ENCODE measurements around the gene RHCE. TPM values are rescaled to one million over a fixed set of nuclear protein-coding genes. Genes with fewer than 3 reads are reported as not detected.
"Not testable (repeated sequence)": the region's sequence is repeated elsewhere in the genome, so short reads cannot be mapped to it uniquely, and the experiment has no call there.

Gene RHCE
- total and polyA plus RNA-seq, 7 donors: 0.22 to 2.0 (median 0.88) TPM; not detected in 1

GRCh38 chr1:25462732-25463131 is 42.1 kb upstream of the RHCE start:
- TF ChIP-seq, protein P1, sequence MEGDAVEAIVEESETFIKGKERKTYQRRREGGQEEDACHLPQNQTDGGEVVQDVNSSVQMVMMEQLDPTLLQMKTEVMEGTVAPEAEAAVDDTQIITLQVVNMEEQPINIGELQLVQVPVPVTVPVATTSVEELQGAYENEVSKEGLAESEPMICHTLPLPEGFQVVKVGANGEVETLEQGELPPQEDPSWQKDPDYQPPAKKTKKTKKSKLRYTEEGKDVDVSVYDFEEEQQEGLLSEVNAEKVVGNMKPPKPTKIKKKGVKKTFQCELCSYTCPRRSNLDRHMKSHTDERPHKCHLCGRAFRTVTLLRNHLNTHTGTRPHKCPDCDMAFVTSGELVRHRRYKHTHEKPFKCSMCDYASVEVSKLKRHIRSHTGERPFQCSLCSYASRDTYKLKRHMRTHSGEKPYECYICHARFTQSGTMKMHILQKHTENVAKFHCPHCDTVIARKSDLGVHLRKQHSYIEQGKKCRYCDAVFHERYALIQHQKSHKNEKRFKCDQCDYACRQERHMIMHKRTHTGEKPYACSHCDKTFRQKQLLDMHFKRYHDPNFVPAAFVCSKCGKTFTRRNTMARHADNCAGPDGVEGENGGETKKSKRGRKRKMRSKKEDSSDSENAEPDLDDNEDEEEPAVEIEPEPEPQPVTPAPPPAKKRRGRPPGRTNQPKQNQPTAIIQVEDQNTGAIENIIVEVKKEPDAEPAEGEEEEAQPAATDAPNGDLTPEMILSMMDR (IDR thresholded peaks at IDR 0.05): no peak
- WGBS, 3 donors: 41 to 45% (median 43%) methylated on average over 5 of the region's 5 CpGs
- Histone ChIP-seq H3K27ac (peak overlapping the region; percentile 59), H3K4me1 (peaks cover 54% of the 10 kb centered on the region), H3K9me3 (no peaks in the 10 kb centered on the region), H3K36me3 (ENCODE audit: insufficient read depth in 1 of 2, low read depth in 1 of 2) (peaks cover 3 to 25% of the 10 kb centered on the region in 2 donors), H3K27me3 (ENCODE audit: insufficient read depth in 3 of 3, low read length in 2 of 3) (no peaks in the 10 kb centered on the region), H3K4me3 (no peak overlapping the region)
- intact Hi-C loops (cut with DNase I): no loop called here
- ATAC-seq (peak in 3 of 4 donors; percentile 25 to 56 (median 54)), DNase-seq (no peak)

GRCh38 chr1:25461849-25462248 is 41.2 kb upstream of the RHCE start:
- ATAC-seq: no peak
- intact Hi-C loops (cut with DNase I): no loop called here
- no peaks in the 10 kb centered on the region for H3K27me3 ChIP-seq (ENCODE audit: insufficient read depth in 3 of 3, low read length in 2 of 3)
- H3K27ac ChIP-seq: peak overlapping the region; percentile 59
- H3K4me3 ChIP-seq: no peak overlapping the region
- peaks cover 47% of the 10 kb centered on the region for H3K4me1 ChIP-seq
- DNase-seq: no peak
- TF ChIP-seq, protein P1 (IDR thresholded peaks at IDR 0.05): no peak
- H3K36me3 ChIP-seq (ENCODE audit: insufficient read depth in 1 of 2, low read depth in 1 of 2): peaks cover 3 to 34% of the 10 kb centered on the region in 2 donors
- WGBS, 3 donors: 63 to 76% (median 70%) methylated on average over 2 of the region's 2 CpGs
- no peaks in the 10 kb centered on the region for H3K9me3 ChIP-seq

DNA sequence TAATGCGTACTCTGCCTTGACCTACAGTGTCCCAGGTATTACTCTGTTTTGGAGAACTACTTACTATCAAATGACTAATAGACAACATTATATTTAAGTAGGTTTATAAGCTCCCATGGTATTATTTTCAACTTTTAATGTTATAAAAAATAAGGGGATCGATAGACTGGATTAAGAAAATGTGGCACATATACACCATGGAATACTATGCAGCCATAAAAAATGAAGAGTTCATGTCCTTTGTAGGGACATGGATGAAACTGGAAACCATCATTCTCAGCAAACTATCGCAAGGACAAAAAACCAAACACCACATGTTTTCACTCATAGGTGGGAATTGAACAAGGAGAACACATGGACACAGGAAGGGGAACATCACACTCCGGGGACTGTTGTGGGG is 40.2 kb upstream of the RHCE start:
- 64 to 80% (median 67%) methylated on average over 3 to 4 of the region's 4 CpGs for WGBS, 3 donors
- ATAC-seq; H3K27me3 ChIP-seq (ENCODE audit: insufficient read depth in 3 of 3, low read length in 2 of 3); H3K9me3 ChIP-seq; H3K4me3 ChIP-seq; intact Hi-C loops (cut with DNase I); DNase-seq: not testable (repeated sequence)
- peaks cover 47% of the 10 kb centered on the region for H3K4me1 ChIP-seq
- peak overlapping the region; percentile 78 for H3K27ac ChIP-seq
- H3K36me3 ChIP-seq (ENCODE audit: insufficient read depth in 1 of 2, low read depth in 1 of 2): peaks cover 3 to 44% of the 10 kb centered on the region in 2 donors

GRCh38 chr1:25460020-25460419 is 39.4 kb upstream of the RHCE start:
- TF ChIP-seq, protein P1 (IDR thresholded peaks at IDR 0.05): no peak
- DNase-seq: no peak
- intact Hi-C loops (cut with DNase I): no loop called here
- Histone ChIP-seq H3K36me3 (ENCODE audit: insufficient read depth in 1 of 2, low read depth in 1 of 2) (peaks cover 3 to 52% of the 10 kb centered on the region in 2 donors), H3K27ac (peak overlapping the region; percentile 78), H3K9me3 (no peaks in the 10 kb centered on the region), H3K4me1 (peaks cover 47% of the 10 kb centered on the region), H3K4me3 (no peak overlapping the region), H3K27me3 (ENCODE audit: insufficient read depth in 3 of 3, low read length in 2 of 3) (no peaks in the 10 kb centered on the region)
- WGBS, 3 donors: 33 to 48% (median 34%) methylated on average over 3 of the region's 3 CpGs
- ATAC-seq: peak in 3 of 4 donors; percentile 39 to 59 (median 43)

GRCh38 chr1:25458541-25459298 is 38.1 kb upstream of the RHCE start:
- TF ChIP-seq, protein P1 (IDR thresholded peaks at IDR 0.05): no peak
- peaks cover 44% of the 10 kb centered on the region for H3K4me1 ChIP-seq
- intact Hi-C loops (cut with DNase I): no loop called here
- peak overlapping the region; percentile 3 for H3K4me3 ChIP-seq
- H3K27ac ChIP-seq: peak overlapping the region; percentile 78
- no peaks in the 10 kb centered on the region for H3K9me3 ChIP-seq
- H3K36me3 ChIP-seq (ENCODE audit: insufficient read depth in 1 of 2, low read depth in 1 of 2): peaks cover 3 to 64% of the 10 kb centered on the region in 2 donors
- no peaks in the 10 kb centered on the region for H3K27me3 ChIP-seq (ENCODE audit: insufficient read depth in 3 of 3, low read length in 2 of 3)
- DNase-seq (no peak), ATAC-seq (peak; percentile 83 to 90 (median 85))
- WGBS, 3 donors: 49 to 63% (median 49%) methylated on average over 7 of the region's 7 CpGs
